CD4-positive, alpha-beta T cell treated with Interleukin-17A for 4 hours (primary cell): Measurements from ENCODE around the gene SH3BGRL.

Experiments
- DNase-seq: peaks from one replicate; pipeline ENCODE4 v3.0.0-alpha.2; 2020; ENCODE audit warnings: mixed read lengths

Gene SH3BGRL

DNA sequence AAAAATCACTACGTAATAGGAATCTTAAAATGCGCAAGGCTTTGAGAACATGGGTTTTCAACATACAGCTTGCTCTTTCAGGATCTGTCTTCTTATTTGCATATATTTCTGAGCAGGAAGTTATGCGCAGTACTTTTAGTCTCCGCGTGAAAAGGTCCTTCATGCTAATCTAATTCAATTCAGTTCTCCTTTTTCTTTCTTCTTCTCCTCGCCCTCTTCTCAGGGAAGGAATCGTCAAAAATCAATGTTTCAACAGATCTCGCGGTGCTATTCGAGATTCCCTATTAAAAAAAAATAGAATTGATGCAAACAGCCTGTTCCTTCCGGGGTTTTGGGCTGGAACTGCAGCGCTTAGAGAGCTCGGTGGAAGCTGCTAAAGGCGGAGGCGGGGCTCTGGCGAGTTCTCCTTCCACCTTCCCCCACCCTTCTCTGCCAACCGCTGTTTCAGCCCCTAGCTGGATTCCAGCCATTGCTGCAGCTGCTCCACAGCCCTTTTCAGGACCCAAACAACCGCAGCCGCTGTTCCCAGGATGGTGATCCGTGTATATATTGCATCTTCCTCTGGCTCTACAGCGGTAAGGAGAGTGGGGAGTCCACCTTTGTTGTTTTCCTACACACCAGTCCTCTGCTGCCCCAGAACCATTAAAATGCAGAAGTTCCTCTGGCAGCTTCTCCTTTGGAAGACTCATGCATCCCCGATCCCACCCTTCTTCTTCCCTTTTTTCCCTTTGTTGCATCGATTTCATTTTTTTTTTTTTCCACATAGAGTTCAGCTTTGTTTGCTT lies at the start of gene SH3BGRL, which contains the start of gene HMGN5:
Gene SH3BGRL (plus strand): TSS at position 432 of the 785 bp plus-strand sequence. CDS start 99 bp downstream, at position 531.
Gene HMGN5 (minus strand): TSS at position 243 of the 785 bp plus-strand sequence. CDS start 80,364 bp downstream, outside the sequence.
- DNase-seq = peak; percentile 76

DNA sequence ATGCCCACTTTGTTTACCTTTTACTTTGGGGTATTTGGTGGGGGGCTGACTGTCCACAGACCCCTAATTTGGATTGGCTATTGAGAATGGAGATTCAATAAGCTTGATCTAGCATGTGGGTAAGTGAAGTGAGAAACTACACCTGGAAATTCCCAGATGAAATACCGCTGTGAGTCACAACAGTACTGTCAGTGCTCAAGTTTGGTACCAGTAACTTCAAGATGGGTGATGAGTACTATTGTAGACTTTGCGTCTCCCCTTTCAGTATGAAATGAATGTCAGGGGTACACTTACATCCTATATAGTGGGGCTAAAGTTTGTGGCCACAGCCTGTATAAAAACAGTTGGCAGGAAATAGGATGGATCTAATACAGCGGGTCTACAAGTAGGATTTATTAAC lies 33.5 kb upstream of the SH3BGRL start:
- DNase-seq = no peak

DNA sequence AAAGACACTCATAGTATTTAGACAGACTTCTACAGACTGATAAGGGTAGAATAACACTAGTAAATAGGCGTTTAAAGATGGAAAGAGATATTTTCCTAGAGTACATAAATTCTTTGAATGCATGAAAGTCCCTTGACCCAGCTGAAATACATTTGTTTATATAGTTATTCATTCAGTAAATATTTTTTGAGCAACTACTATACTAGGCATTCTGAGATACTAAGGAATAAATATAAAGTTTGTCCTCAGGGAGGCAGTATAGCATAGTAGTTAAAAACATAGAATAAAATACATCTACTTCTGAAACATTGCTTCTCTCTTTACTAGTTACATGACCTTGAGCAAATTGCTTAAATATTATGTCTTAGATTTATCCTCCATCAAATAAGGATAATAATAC lies 27.6 kb upstream of the SH3BGRL start:
- no peak for DNase-seq

DNA sequence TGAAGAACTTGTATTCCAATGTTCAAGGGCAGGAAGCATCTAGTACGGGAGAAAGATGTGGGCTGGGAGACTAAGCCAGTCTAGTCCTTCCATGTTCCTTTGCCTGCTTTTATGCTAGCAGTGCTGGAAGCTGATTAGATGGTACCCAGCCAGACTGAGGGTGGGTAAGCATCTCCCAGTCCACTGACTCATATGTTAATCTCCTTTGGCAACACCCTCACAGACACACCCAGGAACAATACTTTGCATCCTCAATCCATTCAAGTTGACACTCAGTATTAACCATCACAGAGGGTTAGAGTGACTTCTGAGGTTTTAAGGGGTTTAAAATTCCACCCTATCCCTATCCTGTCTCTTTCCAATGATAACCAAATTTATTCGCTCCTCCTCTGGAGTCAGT lies 6.6 kb upstream of the SH3BGRL start:
- DNase-seq = no peak

DNA sequence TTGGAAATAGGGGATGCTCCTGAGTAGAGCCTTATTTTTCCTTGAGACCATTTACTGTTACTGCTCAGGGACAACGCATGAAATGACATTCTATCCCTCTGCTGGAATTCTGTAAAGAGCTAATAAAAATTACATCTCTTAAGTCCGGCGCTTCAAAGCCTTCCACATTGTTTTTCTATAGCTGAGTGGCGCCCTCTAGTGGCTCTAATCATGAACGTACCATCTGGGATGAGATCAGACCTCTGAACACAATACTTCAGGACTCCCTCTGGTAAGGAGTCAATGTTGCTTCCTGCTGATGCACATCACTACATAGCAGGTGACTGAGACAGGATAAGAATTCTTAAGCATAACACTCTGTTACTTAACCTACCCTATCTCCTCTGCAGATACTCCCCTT lies 6.2 kb upstream of the SH3BGRL start:
- DNase-seq = peak; percentile 71

DNA sequence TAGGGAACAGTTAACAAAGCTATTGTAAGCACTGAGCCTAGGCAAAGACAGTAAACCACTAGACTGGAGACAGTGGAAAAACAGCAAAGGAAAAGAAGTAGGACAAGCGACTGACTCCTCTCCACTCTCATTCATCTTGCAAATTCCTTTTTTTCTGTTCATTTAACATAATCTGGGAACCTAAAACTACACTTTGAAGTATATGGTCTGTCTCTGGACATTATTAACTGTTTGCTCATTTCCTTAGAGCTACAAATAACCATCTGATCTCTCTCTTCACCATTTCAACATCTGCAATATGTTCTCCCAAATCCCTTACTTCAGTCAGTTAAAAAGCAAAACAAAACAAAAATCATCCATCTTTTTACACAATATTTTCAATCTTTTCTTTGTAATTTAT lies 831 bp upstream of the SH3BGRL start:
- DNase-seq = no peak

DNA sequence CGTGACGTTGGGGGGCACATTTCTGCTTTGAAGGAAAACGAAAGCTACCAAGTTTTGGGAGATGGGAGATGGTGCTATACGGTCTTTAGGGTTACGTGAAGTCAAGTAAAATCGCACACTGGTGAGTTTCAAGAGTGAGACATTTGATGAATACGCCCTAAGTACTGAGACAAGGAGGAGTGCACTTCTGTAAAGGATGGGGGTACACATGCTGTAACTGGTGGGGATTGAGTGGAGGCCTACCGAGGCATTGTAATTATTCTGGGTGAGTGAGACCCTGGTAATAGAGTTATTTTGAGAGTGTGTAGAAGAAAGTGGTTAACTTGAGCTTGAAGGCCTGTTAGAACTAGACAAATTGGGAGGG lies 536 bp downstream of the SH3BGRL start:
- DNase-seq = no peak

DNA sequence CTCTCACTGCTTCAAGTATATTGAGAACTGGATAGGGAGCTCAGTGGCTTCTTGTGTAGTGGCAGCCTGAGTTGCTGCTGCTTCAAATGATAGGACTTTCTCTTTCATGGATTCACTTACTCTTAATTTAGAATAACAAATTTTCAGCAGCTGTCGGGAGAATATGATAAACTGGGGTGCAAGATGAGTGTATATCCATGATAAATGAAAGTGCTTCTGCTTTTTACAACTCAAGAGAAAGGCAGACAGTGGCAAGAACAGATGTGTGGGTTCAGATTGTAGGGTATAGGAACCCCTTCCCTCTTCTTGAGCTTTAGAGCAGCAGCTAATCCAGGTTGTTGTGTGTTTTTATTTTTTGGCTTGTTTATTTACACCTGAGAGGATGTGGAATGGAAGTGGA lies 1.0 kb downstream of the SH3BGRL start:
- DNase-seq = no peak

DNA sequence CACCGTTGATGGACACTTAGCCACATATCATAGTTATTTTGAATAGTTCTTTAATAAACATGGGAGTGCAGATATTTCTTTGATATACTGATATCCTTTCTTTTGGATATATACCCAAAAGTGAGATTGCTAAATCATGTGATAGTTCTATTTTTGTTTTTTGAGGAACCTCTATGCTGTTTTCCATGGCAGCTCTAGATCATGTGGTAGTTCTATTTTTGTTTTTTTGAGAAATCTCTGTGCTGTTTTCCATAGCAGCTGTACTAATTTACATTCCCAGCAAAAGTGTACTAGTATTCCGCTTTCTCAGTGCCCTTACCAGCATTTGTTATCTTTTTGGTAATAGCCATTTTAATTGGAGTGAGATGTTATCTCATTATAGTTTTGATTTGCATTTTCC lies 3.6 kb downstream of the SH3BGRL start:
- no peak for DNase-seq

DNA sequence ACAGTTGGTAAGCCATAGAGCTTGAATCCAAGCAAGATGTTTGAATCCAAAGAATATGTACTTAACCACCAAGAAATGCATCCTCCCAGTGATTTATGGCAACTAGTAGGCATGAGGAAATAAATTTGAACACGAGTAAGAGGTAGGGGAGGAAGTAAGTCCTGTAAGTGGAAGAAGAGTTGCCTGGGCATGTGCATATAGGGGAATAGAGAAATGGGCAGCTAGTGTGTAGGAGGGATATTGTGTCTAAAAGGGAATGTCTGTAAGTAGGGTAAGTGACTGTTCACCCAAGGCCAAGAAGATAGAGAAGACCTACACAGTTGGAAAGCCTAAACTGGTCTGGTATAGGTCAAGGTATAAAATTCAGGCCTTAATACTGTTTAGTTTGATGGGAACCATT lies 4.6 kb downstream of the SH3BGRL start:
- no peak for DNase-seq

DNA sequence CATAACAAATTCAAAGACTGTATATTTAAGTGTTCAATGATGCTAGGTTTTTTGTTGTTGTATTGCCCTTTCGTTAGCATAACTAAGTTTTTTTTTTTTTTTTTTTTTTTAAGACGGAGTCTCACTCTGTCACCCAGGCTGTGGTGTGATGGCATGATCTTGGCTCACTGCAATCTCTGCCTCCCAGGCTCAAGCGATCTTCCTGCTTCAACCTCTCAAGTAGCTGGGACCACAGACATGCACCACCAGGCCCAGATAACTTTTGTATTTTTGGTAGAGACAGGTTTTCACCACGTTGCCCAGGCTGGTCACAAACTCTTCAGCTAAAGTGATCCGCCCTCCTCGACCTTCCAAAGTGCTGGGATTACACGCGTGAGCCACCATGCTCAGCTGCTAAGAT lies 7.0 kb downstream of the SH3BGRL start:
- DNase-seq = no peak

DNA sequence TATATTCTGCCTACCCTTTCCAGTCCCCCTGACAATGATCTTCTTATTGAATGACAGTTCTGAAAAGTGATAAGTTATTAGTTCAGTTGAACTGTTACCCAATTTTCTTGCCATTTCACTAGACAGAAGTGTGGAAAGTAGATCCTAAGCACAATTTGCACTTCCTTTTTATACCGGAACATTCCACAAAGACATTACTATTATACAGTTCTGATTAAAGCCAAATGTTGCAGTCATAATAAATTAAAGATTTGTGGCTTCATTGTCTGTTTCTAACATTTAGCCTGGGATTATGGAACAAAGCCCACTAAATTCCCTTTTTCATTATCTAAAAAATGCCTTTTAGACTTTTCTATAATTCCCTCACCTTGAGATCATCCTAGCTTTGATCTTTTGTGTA lies 13.8 kb downstream of the SH3BGRL start:
- DNase-seq = no peak

DNA sequence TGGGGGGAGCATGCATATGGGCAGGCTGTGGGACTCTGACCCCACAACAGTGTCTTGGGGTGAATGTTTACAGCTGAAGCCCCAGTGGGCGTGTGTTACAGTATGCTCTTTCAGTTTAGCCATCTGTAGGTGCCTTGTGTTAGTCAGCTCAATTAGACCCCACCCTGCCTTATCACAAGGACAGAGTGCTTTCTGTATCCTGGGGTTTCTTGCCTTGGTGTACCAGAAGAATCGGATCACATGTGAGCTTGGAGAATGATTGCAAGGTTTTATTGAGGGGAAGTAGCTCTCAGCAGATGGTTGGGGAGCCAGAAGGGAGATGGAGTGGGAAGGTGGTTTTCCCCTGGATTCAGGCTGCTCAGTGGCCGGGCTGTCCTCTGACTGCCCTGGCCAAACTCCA lies 27.3 kb downstream of the SH3BGRL start:
- no peak for DNase-seq

DNA sequence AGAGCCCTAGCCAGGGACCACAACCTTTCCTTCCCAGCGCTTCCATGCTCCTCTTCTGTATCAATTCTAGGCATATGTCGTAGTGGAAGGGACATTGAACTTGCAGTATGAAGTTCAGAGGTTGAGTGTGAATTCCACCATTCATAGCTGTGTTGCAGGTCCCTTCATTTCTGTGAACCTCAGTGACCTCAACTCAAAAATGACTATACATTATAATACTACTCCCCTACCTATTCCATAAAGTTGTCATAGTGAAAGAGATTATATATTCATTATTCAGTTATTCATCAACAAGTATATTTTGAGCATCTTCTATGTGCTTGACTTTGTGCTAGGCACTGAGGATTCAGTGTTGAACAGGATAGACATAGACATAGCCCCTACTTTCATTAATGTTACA lies 28.0 kb downstream of the SH3BGRL start:
- DNase-seq = no peak

DNA sequence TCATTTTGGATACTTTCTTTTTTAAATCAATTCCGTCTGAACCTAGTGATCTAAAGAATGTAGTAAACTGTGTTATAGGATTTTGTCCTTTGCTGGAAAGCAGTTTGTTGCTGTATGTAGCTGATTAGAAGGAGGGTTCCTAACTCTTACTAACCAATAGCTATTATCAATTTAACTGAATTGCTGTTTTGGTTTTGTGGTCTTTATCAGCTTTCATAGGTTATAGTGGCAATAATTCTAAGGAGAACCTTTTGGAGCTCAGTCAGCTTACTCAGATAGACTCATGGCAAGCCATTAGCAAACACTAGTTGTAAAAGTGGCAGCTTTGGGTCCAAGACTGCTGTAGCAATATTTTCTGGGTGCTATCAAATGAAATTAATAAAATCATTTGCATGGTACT lies 29.6 kb downstream of the SH3BGRL start:
- no peak for DNase-seq

DNA sequence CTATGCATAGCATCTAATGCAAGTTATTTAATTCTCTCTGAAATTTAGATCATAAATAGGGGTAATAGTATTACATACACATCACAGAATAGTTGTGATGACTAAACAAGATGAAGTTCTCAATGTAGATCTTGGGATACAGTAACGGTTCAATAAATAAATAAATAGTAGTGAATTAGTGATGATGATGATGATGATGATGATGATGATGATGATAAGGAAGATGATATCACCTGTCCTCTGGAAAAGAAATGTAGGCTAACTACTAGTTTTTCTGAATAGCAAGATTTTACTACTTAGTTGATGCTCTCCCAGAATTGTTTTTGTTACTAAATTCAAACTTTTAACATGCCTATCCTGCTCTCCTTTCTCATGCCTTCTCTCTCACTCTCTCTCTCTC lies 30.3 kb downstream of the SH3BGRL start:
- DNase-seq = no peak

DNA sequence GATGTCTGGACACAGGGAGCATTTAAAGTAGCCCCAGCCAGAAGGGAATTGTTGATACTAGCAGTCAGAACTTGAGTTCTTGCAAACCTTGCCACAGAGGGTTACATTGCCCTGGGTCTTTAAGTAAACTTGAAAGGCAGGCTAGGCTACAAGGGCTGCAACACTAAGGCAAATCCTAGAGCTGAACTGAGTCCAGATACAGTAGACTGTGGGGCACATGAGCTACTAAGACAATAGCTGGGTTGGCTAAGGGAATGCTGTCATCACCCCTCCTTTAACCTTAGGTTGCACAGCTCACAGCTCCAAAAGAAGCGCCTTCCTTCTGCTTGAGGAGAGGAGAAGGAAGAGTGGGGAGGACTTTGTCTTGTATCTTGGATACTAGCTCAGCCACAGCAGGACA lies 35.6 kb downstream of the SH3BGRL start:
- DNase-seq = no peak

DNA sequence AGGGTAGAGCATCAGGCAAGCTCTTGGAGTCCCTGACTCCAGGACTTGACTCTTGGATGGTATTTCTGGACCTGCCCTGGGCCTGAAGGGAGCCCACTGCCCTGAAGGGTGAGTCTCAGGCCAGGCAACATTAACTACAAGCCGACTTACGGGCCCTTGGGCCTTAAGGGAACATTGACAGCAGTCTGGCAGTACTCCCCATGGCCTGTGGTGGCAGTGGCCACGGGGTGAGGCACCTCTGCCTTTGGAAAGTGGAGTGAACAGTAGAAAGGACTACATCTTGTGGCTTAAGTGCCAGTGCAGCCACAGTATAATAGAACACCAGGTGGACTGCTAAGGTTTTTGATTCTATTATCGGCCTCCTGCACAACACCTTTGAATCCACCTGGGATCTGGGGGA lies 36.3 kb downstream of the SH3BGRL start:
- DNase-seq = no peak

DNA sequence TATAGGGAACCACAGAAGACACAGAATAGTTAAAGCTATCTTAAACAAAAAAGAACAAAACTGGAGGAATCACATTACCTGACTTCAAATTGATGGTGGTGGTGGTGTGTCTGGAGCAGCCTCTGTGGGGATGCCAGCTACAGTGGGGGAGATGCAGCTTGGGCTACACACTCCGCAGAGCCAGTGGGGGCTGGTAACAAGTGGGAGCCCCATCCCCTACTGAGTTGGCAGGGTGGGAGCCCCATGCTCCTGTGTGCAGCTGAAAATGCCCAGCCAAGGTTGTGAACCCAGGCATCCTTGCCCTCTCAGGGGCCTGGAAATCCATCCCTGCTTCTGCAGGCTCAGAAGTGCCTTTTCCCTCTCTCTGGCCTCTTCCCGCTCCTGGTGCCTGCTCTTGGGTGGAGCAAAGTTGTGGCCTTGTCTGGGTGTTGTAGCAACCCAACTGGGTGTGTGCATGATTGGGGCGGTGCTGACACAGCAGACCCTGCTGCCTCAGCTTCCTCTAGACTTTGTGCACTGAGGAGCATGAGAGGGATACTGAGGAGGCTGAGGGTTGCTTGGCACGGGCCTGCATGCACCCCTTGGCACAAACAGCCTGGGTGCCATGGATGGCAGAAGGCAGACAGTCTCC lies 38.9 kb downstream of the SH3BGRL start:
- DNase-seq = no peak

DNA sequence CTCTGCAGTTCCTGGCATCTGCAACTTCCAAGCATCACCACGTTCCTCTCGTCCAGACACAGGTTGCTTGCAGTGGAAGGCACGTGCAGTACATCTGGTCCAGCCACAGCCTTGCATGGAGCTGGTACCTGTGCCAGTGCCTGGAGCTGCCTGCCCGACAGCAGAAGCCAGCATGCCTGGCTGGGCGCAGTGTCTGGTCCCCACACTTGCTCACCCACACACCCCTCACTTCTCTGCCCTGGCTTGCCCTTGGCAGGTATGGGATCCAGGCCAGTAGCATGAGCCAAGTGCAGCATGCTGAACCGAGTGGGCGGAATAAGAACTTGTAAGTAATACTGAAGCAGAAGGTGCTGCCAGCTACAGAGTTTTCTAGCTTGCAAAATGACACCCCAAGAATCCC lies 39.9 kb downstream of the SH3BGRL start:
- DNase-seq = no peak

DNA sequence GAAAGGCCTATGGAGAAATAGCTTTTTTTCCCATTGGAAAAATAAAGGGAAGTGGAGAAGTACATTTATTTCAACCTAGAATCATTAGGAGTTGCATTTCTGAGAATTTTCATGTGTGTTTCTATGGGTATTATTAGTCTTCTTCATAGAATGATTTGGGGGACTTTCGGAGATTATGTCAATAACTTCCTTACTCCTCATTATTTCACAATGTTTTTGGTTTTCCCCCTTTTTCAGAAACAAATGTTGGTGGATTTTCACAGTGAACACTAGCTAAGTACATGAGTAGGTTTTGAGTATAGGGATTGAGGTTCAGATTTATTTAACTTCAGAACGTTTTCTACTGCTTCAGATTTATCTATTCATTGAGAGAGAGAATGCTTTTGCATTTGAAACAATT lies 54.0 kb downstream of the SH3BGRL start:
- no peak for DNase-seq

DNA sequence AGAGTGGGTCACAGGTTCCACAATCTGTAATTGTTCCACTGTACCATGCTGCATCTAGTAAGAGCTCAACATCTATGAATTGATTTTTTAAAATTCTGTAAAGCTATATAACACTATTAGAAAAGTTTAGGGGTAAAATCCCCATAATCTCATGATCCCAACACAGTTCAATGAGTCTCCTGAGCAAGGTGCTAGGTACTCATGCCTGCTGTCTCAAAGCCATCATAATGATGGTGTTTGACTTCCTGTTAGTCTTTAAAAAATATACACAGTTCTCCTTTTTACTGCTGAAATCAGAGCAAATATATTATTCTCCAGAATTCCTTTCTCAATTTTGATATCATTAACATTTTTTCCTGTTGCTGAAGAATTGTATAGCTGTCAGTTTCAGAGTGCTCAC lies 55.9 kb downstream of the SH3BGRL start:
- DNase-seq = no peak

DNA sequence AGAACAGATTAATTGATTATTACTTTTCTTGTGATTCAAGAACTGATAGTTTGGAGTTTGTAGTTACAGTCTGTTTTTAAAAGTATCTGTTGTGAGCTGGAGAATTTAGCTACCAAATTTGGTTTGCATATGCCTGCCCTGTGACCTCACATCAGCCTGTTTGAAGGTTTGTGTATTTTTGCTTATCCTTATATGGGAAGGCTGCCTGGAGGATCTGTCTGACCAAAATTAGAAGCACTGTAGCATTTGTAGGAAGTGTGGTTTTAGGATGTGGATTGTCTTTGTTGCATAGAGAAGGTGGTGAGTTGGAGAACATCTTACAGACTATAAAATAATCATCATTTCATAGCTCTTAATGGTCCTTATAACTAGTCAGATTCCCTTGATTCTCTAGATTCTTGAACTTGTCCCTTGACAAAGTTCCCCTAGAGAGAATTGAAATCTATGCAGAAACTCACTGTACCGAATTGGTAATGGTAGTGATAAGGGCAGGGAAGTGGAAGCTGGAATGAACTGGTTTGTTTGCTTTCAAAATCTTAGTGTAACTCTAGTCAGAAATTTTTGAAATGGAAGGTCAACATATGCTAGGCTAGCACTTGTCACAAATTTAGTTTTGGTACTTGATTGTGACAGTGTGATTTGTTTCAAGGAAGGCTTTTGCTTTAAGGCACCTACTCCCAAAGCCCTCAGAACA lies 57.3 kb downstream of the SH3BGRL start:
- no peak for DNase-seq
